Measurements from ENCODE around the gene CYLD. TPM values are rescaled to one million over a fixed set of nuclear protein-coding genes. Genes with fewer than 3 reads are reported as not detected.

Gene CYLD
- polyA plus RNA-seq, 1 donor (not counting 4 experiments of a cell fraction or from before 2014, with no cell fraction given), result 24.7 TPM

- peak overlapping the region; percentile 85 for H3K4me2 ChIP-seq (ENCODE audit: control insufficient read depth, extremely low read depth, insufficient read depth, low read depth, low read length)
- H3K79me2 ChIP-seq (ENCODE audit: control insufficient read depth, insufficient read depth, low read length), result peaks cover 11% of the 10 kb centered on the region
- H3K9me1 ChIP-seq (ENCODE audit: control insufficient read depth, extremely low read depth, insufficient read depth, low read length), result peaks cover 2% of the 10 kb centered on the region
- H4K20me1 ChIP-seq (ENCODE audit: control insufficient read depth, extremely low read depth, insufficient read depth, low read length), result no peaks in the 10 kb centered on the region
- no peak overlapping the region for H2AFZ ChIP-seq (ENCODE audit: control insufficient read depth, low read length)
- H3K4me3 ChIP-seq (ENCODE audit: control insufficient read depth in 2 of 3, extremely low read depth in 1 of 3, insufficient read depth in 2 of 3, low read depth in 1 of 3, low read length in 3 of 3), result peak overlapping the region in 1 of 3 experiments; percentile 48
- H3K27me3 ChIP-seq (ENCODE audit: control insufficient read depth, extremely low read depth, insufficient read depth, low read length), result peaks cover 2% of the 10 kb centered on the region
- TF ChIP-seq EZH2 (IDR thresholded peaks at IDR 0.05; ENCODE audit: low read length) (no peak), CTCF (optimal IDR thresholded peaks at IDR 0.05 in 1 of 3, IDR thresholded peaks at IDR 0.05 in 1 of 3, conservative IDR thresholded peaks at IDR 0.05 in 1 of 3; ENCODE audit: extremely low read depth in 1 of 3, insufficient read depth in 2 of 3, low read length in 3 of 3) (no peak)
- no peaks in the 10 kb centered on the region for H3K36me3 ChIP-seq (ENCODE audit: control insufficient read depth in 2 of 2, extremely low read depth in 1 of 2, insufficient read depth in 2 of 2, low read length in 2 of 2)
- no peak for DNase-seq (ENCODE audit: low read depth, low spot score)
- no peak for FAIRE-seq
- peak overlapping the region; percentile 81 for H3K27ac ChIP-seq (ENCODE audit: control insufficient read depth, insufficient read depth, low read length)
- H3K4me1 ChIP-seq (ENCODE audit: control insufficient read depth, extremely low read depth, insufficient read depth, low read length), result peaks cover 40% of the 10 kb centered on the region
- no peaks in the 10 kb centered on the region for H3K9me3 ChIP-seq (ENCODE audit: control insufficient read depth, low read depth, low read length)
- dilution Hi-C loops (cut with MboI; ENCODE audit: extremely low pct_ligation_motif_present, low sequenced_read_pairs), result no loop called here
- peak overlapping the region; percentile 62 for H3K9ac ChIP-seq (ENCODE audit: control insufficient read depth, extremely low read depth, insufficient read depth, low read length)
Observed at GRCh38 chr16:50740736-50741135, 1.1 kb upstream of the CYLD start.

- H3K4me2 ChIP-seq (ENCODE audit: control insufficient read depth, extremely low read depth, insufficient read depth, low read depth, low read length), result peak overlapping the region; percentile 85
- no peaks in the 10 kb centered on the region for H4K20me1 ChIP-seq (ENCODE audit: control insufficient read depth, extremely low read depth, insufficient read depth, low read length)
- H3K79me2 ChIP-seq (ENCODE audit: control insufficient read depth, insufficient read depth, low read length), result peaks cover 14% of the 10 kb centered on the region
- FAIRE-seq (peak; percentile 91), DNase-seq (ENCODE audit: low read depth, low spot score) (no peak)
- H3K9ac ChIP-seq (ENCODE audit: control insufficient read depth, extremely low read depth, insufficient read depth, low read length), result peak overlapping the region; percentile 62
- H3K4me3 ChIP-seq (ENCODE audit: control insufficient read depth in 2 of 3, extremely low read depth in 1 of 3, insufficient read depth in 2 of 3, low read depth in 1 of 3, low read length in 3 of 3), result peak overlapping the region; percentile 28 to 75 (median 48)
- H3K9me3 ChIP-seq (ENCODE audit: control insufficient read depth, low read depth, low read length), result no peaks in the 10 kb centered on the region
- peaks cover 43% of the 10 kb centered on the region for H3K4me1 ChIP-seq (ENCODE audit: control insufficient read depth, extremely low read depth, insufficient read depth, low read length)
- peak overlapping the region; percentile 69 for H2AFZ ChIP-seq (ENCODE audit: control insufficient read depth, low read length)
- H3K9me1 ChIP-seq (ENCODE audit: control insufficient read depth, extremely low read depth, insufficient read depth, low read length), result peaks cover 2% of the 10 kb centered on the region
- H3K36me3 ChIP-seq (ENCODE audit: control insufficient read depth in 2 of 2, extremely low read depth in 1 of 2, insufficient read depth in 2 of 2, low read length in 2 of 2), result no peaks in the 10 kb centered on the region
- no peak for TF ChIP-seq EZH2 (IDR thresholded peaks at IDR 0.05; ENCODE audit: low read length)
- TF ChIP-seq CTCF (optimal IDR thresholded peaks at IDR 0.05 in 1 of 3, IDR thresholded peaks at IDR 0.05 in 1 of 3, conservative IDR thresholded peaks at IDR 0.05 in 1 of 3; ENCODE audit: extremely low read depth in 1 of 3, insufficient read depth in 2 of 3, low read length in 3 of 3), result no peak
- H3K27me3 ChIP-seq (ENCODE audit: control insufficient read depth, extremely low read depth, insufficient read depth, low read length), result peaks cover 2% of the 10 kb centered on the region
- peak overlapping the region; percentile 81 for H3K27ac ChIP-seq (ENCODE audit: control insufficient read depth, insufficient read depth, low read length)
- dilution Hi-C loops (cut with MboI; ENCODE audit: extremely low pct_ligation_motif_present, low sequenced_read_pairs), result no loop called here
Observed at GRCh38 chr16:50741225-50741780, 583 bp upstream of the CYLD start.
